H1 (cell line): ENCODE data around the gene TRPC4. TPM values are rescaled to one million over a fixed set of nuclear protein-coding genes. Genes with fewer than 3 reads are reported as not detected.

ENCODE experiments used
- RAD21 ChIP-seq, 2 experiments: IDR thresholded peaks in 1 of 2; conservative IDR thresholded peaks in 1 of 2; 2 replicates each; pipeline ENCODE4 v1.6.1; 2011; ENCODE audit warnings: low read depth in 2 of 2, low read length in 2 of 2, improper control_type of control experiment in 1 of 2, inconsistent platforms in 1 of 2, mild to moderate bottlenecking in 1 of 2, moderate library complexity in 1 of 2
- polyA plus RNA-seq, 7 experiments: library from polyadenylated mRNA; depleted of rRNA in 3 of 7; stranded (reverse) in 5 of 7; unstranded in 2 of 7; fragments of >200 nt in 5 of 7; fragments of 200-250 nt in 2 of 7; gene quantifications; 1 replicate in 5 of 7; 2 replicates in 1 of 7; 4 replicates in 1 of 7; pipeline versions ENCODE4 v1.2.1 to v1.2.3, GENCODE V29; 2011 to 2013; ENCODE audit warnings: missing spikeins in 2 of 7, mixed read lengths in 2 of 7
- total RNA-seq: library from RNA; stranded (reverse); fragmentation: NEBNext Ultra II Directional; extraction: Animal tissue kit (Norgen Biotek cat#: 25700); gene quantifications from 2 replicates; pipeline ENCODE4 v1.2.1, GENCODE V29; 2021

The TRPC4 gene
- total and polyA plus RNA-seq, 2 of the 8 experiments (the other 6 are each of a cell fraction or from before 2014, with no cell fraction given), result 12.3 to 14.7 TPM

GRCh38 chr13:37835392-37835791 is 34.2 kb downstream of the TRPC4 start (continued):
- no peak for TF ChIP-seq RAD21 (IDR thresholded peaks at IDR 0.05 in 1 of 2, conservative IDR thresholded peaks at IDR 0.05 in 1 of 2; ENCODE audit: low read depth in 2 of 2, low read length in 2 of 2)
